G401 (cell line): ENCODE measurements around the gene ZNF593OS. TPM values are rescaled to one million over a fixed set of nuclear protein-coding genes. Genes with fewer than 3 reads are reported as not detected.

Source experiments
- DNase-seq: peaks from one replicate; pipeline ENCODE4 v3.0.0-alpha.2; 2015; ENCODE audit warnings: low spot score
- in situ Hi-C: cut with HindIII; loops from 2 replicates; pipeline ENCODE4 v1.10.0; 2016; ENCODE audit warnings: low sequenced_read_pairs, mixed read lengths
- total RNA-seq: library from RNA; depleted of rRNA; stranded (reverse); fragments of >200 nt; shearing (Covaris generic); gene quantifications from 2 replicates; pipeline ENCODE4 v1.2.3, GENCODE V29; 2014; rRNA removed

Gene ZNF593OS
- total RNA-seq, 1 experiment from 2014 or later: not detected

DNA sequence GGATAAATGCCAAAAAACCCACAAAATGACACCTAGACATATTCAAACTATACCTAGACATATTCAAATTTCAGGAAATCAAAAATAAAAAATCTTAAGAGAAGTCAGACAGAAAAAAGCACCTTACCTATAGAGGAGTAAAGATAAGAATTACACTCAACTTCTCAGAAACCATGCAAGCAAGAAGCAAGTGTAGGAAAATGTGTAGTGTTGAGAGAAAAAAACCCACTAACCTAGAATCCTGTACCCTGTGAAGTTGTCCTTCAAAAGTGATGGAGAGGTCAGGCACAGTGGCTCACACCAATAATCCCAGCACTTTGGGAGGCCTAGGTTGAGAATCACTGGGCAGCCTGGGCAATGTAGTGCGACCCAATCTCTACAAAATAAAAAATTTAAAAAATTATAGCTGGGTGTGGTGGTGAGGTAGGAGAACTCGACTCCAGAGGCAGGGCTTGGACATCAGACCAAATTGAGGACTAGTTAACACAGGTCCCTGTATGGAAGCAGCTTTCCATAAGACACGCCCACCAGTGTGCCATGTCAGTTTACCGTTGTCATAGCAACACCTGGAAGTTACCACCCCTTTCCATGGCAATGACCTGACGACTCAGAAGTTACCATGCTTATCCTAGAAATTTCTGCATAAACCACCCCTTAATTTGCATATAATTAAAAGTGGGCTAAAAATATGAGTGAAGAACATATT lies 39.4 kb downstream of the ZNF593OS start:
- in situ Hi-C loops: no loop called here
- DNase-seq: no peak

DNA sequence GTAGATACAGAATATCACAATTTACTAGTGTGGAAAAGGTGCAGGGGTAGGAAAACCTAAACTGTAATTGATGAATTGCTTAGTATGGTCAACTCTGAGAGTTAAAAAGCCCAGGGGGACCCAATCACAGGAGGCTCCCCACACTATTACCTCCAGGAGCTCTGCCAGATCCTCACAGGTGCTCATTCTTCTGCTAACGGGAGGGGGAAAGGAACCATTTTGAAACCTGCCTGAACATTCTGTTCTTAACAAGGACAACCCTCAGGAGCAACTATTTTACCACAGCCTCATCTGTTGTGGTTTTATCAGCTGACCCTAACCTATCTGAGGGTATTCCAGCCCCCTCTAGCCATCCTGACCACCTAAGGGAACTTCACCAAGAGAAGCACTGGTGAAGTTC lies 40.9 kb downstream of the ZNF593OS start:
- DNase-seq: no peak
- in situ Hi-C loops: no loop called here

DNA sequence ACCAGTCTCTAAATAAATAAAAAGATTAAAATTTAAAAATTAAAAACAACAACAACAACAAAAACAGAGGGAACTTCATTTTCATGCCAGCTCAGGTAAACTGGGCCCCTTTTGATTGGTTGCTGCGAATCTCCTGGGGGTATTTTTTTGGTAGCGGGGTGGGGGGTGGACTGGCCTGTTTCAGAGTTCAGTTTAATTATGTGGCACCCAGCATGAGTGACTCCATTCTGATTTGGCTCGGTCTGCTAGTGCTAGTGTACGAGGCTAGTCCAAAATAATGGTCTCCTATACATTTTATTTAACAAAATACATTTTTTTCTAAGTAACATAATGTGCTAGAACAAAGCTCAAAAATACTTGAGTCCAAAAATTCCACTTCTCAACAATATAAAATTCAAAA lies 41.9 kb downstream of the ZNF593OS start:
- in situ Hi-C loops: no loop called here
- DNase-seq: no peak

DNA sequence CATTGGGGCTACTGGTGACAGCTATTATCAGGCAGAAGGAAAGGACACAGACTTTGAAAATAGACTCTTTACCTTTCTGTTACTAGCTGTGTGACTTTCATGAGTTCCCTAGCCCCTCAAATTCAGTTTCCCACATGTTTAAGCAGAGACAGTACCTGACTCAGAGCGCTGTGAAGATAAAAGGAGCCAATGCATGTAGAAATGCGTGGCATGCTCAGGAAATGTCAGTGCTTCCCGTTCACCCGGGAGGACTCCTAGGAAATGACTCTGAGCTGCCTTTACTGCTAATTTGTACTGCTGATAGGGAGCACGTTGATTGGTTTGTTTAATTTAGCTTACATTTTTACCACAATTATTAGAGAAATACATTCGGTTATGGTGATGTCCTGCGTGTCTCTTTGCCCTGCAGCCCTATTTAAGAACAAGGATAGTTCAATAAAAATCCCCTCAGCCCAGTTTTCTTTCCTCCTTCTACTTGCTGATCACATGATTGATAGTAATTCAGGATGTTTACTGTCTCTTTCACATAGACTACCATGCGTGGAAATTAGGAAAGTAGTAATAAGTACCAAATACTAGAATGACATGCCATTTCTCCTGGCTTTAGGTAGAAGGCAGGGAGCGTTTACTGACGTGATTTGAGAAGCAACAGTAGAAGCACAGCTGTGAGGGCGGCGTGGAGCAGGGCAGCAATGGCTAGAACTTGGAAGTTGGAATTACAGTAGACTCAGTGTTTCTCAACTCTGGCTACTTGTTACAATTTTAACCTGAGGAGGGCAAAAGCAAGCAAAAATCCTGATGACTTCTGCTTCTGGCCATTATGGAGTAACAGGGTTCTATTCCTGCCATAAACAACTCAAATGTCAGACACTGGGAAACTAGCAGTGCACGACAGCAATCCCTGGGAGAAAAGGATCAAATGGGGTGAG lies 44.1 kb downstream of the ZNF593OS start:
- no peak for DNase-seq
- in situ Hi-C loops: no loop called here

DNA sequence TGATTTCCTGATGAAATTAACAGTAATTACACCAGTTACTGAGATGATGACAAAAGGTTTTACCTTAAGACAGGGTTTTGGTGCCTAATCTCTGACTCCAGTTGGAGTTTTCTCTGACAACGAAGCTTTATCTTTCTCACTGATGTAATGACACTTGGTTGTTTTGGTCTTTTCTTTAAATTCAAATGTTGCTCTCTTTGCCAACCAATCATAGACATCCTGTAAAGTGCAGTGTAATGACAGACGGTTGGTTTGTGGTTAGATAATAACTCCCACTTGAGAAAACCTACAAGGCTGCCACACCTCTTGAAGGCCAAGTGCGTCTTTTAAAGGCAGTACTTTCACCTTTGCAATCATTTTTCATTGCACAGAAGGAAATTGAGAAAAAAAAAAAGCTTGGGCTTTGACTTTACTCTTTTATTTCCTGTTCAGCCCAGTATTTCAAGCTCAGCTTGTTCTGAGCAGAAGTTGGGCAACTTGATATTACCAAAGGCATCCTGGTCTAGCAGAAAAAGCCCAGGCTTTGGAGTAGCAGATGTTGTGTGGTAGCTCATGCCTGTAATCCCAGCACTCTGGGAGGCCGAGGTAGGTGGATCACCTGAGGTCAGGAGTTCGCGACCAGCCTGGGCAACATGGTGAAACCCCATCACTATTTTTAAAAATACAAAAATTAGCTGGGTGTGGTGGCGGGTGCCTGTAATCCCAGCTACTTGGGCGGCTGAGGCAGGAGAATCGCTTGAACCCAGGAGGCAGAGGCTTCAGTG lies 45.1 kb downstream of the ZNF593OS start:
- no peak for DNase-seq
- in situ Hi-C loops: no loop called here

DNA sequence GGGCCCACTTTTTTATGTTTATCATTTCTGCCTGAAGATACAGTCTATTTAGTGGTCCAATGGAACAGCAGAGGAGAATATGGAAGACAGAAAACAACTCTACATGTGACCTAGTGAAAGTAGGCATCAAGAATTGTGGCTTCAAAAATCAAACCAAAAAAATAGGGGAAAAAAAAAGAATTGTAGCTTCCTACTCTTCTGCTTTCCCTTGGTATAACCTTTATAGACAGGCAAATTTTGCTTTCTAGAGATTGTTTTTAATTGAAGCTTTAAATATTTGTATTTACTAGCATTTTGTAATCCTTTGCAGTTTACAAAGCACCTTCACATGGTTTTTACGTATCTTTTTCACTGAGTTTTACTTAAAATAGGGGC lies 45.7 kb downstream of the ZNF593OS start:
- in situ Hi-C loops: no loop called here
- DNase-seq: no peak

DNA sequence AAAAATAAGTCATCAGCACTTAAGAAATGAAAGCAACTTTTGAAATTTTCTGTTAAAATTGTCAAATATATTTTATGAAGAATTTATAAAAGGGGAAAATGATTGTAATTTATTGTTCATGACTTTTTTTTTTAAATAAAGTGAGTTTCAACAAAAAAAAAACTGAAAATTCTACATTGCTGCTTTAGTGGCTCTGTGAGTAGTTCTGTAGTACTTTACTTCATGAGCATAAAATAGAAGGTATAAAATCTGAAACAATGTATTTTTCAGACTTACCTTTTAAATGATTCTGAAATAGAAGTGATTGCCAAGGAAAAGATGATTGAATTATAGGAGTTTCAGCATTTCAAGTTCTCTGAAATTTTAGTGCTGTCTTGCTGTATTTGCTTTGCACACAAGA lies 46.2 kb downstream of the ZNF593OS start:
- in situ Hi-C loops: no loop called here
- no peak for DNase-seq

DNA sequence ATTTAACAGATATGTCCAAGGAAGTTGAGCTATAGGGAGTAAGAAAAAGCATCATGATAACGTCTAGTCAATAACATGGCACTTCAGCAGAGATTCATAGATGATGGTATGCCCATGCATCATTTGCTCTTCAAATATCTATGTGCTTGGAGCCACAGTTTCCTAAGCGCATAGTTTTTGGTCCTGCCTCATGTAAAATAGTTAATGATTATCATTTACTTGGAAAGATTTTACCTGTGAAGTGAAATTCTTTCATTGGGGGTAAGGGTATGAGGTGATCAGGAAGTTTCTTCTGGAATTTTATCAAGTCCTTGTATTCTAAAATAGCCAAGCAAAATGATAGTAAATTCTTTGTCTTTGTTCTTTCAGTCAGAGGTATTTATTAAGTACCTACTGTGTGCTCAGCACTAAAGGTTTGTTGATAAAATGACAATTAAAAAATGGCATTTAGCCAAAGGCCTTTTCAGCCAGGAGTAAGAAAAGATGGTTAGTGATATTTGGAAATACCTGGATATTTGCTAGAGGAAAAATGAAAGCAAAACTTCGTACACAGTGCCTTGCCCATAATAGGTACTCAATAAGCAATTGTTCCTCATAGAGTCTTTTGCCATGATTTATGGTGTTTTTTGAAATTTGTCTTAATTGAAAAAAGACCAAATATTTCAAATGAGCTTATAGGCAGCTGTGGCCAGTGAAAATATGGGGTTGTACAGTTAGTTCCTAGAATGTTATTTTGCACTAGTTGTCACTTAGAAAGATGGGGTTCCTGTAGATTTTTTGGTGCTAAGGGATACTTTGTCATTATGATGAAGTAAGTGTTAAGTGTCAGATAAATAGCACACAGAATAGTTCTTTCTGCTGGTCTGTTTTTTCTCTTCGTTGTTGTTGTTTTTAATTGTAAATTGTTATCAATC lies 47.0 kb downstream of the ZNF593OS start:
- no peak for DNase-seq
- in situ Hi-C loops: no loop called here

DNA sequence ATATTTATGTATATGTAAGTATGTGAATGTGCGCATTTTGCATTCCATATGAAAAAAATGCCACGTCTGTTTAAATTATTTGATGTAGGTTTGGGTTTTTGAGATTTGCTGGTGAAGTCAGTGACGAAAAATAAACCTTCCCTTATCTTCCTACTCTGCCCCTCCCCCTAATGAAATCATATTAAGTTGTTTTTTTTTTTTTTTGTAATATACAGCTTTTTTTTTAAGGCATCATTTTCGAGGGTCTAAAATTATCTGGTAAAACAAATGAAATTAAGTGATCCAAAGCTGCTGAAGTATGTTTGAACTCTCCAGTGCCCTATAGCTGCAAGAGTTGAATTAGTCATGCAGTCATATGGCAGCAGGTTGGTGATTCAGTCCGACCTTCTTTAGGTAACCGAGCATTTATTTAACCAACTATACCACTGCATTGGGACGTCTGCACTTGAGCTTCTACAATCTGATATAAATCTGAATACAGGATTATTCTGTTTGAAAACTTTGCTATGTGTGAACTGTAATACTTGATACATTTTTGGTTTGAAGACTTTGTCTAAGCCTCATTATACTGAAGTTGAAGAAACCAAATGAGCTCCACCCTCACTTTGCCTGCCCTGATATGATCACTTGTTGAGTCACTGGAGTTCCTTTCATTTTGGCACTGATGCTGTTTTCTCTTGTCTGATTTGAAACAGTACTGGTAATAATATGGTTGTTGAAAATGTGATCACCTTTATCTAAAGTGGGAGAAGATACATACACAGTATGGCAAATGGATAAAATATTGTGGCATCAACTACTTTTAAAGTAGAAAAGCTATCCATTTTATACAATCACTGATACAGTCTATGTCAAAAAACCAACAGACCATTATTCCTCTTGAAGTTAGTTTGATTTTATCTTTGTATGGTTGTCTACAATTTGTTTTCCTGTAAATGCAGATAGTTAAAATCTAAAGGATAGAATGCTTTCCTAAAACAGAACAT lies 48.4 kb downstream of the ZNF593OS start:
- DNase-seq: no peak

DNA sequence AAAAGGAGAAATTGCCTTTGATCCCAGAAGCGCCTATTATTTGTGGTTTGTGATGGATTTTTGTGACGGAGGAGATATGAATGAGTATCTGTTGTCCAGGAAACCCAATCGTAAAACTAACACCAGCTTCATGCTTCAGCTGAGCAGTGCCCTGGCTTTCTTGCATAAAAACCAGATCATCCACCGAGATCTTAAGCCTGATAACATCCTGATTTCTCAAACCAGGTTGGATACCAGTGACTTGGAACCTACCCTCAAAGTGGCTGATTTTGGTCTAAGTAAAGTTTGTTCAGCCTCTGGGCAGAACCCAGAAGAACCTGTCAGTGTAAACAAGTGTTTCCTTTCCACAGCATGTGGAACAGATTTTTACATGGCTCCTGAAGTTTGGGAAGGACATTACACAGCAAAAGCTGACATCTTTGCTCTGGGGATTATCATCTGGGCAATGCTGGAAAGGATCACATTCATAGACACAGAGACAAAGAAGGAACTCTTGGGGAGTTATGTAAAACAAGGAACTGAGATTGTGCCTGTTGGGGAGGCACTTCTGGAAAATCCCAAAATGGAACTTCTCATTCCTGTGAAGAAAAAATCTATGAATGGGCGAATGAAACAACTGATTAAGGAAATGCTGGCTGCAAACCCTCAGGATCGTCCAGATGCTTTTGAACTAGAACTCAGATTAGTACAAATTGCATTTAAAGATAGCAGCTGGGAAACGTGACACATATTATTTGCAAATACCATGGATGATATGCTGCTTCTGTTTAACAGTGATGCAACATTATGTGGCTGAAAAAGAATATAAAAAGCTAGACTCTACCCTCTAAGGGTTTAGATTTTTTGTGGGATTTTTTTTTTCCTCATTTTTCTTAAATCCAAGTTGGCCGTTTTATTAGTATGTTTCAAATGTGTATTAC lies 49.5 kb downstream of the ZNF593OS start:
- in situ Hi-C loops: no loop called here
- no peak for DNase-seq

More for the DNA sequence above, 48.4 kb downstream of the ZNF593OS start:
- in situ Hi-C loops: no loop called here

DNA sequence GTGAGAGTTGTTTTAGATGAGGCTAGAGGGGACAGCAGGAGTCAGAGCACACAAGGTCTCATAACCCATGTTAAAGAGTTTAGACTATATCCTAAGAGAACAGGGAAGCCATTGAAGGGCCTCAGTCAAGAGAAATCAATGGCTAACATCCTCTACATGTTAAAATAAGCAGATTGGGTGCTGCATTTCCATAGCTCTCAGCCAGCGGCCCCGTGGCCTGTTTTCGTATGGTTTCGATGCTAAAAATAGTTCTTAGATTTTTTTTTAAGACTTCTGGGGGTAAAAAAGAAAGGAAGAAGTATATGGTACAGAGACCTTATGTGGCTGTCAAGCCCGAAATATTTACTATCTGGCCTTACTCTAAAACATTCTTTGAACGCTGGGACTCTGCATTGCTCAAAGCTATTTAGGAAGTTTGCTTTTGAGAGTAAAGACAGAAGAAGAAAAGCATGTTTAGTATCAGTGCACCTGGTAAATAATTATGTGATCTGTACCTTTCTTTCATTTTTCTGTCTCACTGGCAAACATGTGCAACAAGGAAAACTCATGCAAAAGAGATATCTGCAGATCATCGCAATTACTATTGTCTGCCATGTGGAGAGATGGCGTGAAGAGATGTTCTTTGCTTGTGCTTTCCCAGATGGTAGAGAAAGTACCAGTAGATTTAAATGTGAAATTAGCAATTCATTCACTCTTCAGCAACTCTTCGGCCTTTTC lies 51.6 kb downstream of the ZNF593OS start:
- no peak for DNase-seq
- in situ Hi-C loops: no loop called here

Other genes with a start within 250 kb of the ZNF593OS start
- gene PAFAH2, start 173.8 kb downstream of the ZNF593OS start, total RNA-seq: 6.5 and 9.2 TPM in 2 replicates
- 88.2 and 101 TPM in 2 replicates for gene EXTL1, start 150.1 kb downstream of the ZNF593OS start, total RNA-seq
- 0.88 TPM in 1 of 2 replicates, not detected in the other for gene SLC30A2, start 125.7 kb downstream of the ZNF593OS start, total RNA-seq
- not detected in 2 replicates for gene TRIM63, start 104.2 kb downstream of the ZNF593OS start, total RNA-seq
- 5.4 and 7.1 TPM in 2 replicates for gene PDIK1L, start 60.0 kb downstream of the ZNF593OS start, total RNA-seq
- 3.5 and 5.1 TPM in 2 replicates for gene FAM110D, start 12.8 kb downstream of the ZNF593OS start, total RNA-seq
- gene C1orf232, start 2.9 kb downstream of the ZNF593OS start, total RNA-seq: not detected in 2 replicates
- 46.4 and 97.1 TPM in 2 replicates for gene ZNF593, start 1.9 kb downstream of the ZNF593OS start, total RNA-seq
- not detected in 2 replicates for gene CNKSR1, start 5.7 kb upstream of the ZNF593OS start, total RNA-seq
- gene CATSPER4, start 18.8 kb upstream of the ZNF593OS start, total RNA-seq: not detected in 2 replicates
- gene CEP85, start 62.4 kb upstream of the ZNF593OS start, total RNA-seq: 16.7 and 19.1 TPM in 2 replicates
- 5.0 and 7.4 TPM in 2 replicates for gene SH3BGRL3, start 108.3 kb upstream of the ZNF593OS start, total RNA-seq
- gene UBXN11, start 134.8 kb upstream of the ZNF593OS start, total RNA-seq: 21.0 and 27.3 TPM in 2 replicates
- 0.55 and 2.3 TPM in 2 replicates for gene CD52, start 146.1 kb upstream of the ZNF593OS start, total RNA-seq
- 5.5 and 18.6 TPM in 2 replicates for gene CRYBG2, start 182.3 kb upstream of the ZNF593OS start, total RNA-seq
- not detected in 2 replicates for gene ZNF683, start 200.9 kb upstream of the ZNF593OS start, total RNA-seq
- gene LIN28A, start 239.0 kb upstream of the ZNF593OS start, total RNA-seq: 77.8 and 94.7 TPM in 2 replicates